MG63 (cell line): ENCODE data around the gene MTCH2. TPM values are rescaled to one million over a fixed set of nuclear protein-coding genes. Genes with fewer than 3 reads are reported as not detected.

ENCODE experiments used
- DNase-seq: peaks from one replicate; pipeline ENCODE4 v3.0.0-alpha.2; 2020
- H3K27me3 ChIP-seq: fragments of 250-450 bp; sonication (Bioruptor Pico); 2 replicates; pipeline ENCODE4 v1.5.1; 2020; ENCODE audit warnings: mild to moderate bottlenecking, moderate library complexity
- H3K36me3 ChIP-seq: fragments of 250-450 bp; sonication (Bioruptor Pico); 2 replicates; pipeline ENCODE4 v1.5.1; 2020; ENCODE audit warnings: mild to moderate bottlenecking, moderate library complexity
- H3K4me3 ChIP-seq: fragments of 250-450 bp; sonication (Bioruptor Pico); 2 replicates; pipeline ENCODE4 v1.5.1; 2020; ENCODE audit warnings: mild to moderate bottlenecking, moderate library complexity
- H3K9me3 ChIP-seq: fragments of 250-450 bp; sonication (Bioruptor Pico); 2 replicates; pipeline ENCODE4 v1.5.1; 2020; ENCODE audit warnings: mild to moderate bottlenecking, moderate library complexity
- total RNA-seq: library from RNA; depleted of rRNA; stranded (reverse); fragments of >200 nt; shearing (Covaris generic); gene quantifications from 2 replicates; pipeline ENCODE4 v1.2.3, GENCODE V29; 2014; ENCODE audit warnings: low replicate concordance

The MTCH2 gene
- total RNA-seq, 1 experiment from 2014 or later = 43.0 TPM

DNA sequence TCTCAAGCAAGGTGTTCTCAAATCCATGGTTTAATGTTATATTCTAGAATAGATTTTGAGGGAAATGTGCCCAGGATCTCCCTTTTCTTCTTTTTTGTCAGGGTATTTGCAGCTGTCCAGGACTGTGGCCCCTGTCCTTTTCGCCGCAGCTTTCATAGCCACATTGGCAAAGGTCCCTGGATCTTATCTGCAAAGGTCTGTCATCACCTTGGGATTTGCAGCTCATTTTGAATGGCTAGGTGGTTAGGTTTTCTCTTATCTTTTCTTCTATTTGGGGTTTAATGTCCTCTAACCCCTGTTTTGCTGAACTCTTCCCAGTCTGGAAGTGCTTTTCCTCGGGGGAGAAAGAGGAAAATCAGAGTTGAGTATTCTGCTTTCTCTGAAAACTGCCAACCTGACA, 36.4 kb downstream of the MTCH2 start:
- H3K27me3 ChIP-seq = no peaks in the 10 kb centered on the region
- no peak for DNase-seq
- H3K36me3 ChIP-seq = no peaks in the 10 kb centered on the region
- no peaks in the 10 kb centered on the region for H3K9me3 ChIP-seq
- no peak overlapping the region for H3K4me3 ChIP-seq

DNA sequence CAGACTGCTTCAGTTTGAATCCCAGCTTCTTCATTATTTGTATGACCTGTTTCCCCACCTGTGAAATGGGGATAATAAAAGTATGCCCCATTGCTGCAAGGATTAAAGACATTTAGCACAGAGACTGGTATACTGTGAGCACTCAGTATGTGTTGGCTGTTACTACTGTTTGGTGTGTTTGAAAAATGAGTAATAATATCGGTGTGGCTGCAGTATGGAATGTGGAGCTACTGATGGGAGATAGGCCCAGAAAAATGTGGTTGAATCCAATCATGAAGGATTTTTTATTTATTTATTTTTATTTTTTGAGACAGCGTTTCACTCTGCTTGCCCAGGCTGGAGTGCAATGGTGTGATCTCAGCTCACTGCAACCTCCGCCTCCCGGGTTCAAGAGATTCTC, 39.1 kb downstream of the MTCH2 start:
- DNase-seq = no peak
- H3K36me3 ChIP-seq = no peaks in the 10 kb centered on the region
- no peaks in the 10 kb centered on the region for H3K9me3 ChIP-seq
- H3K27me3 ChIP-seq = no peaks in the 10 kb centered on the region
- no peak overlapping the region for H3K4me3 ChIP-seq

DNA sequence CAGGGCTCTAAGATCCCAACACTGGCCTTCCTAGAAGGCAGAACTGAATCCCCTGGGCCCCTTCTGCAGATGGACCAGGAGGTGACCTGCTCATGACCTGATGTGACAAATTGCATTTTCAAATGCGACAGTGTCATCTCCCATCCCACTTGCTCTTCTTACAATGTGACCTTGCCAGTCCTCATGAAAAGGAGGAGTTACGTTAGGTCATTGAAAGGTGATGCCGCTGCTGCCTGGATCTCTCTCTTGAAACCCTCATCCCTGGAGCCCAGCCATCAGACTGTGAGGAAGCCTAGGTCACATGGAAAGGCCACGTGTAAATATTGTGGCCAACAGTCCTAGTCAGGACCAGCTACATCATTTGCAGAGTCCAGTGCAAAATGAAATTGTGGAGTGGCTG, 42.5 kb downstream of the MTCH2 start:
- H3K4me3 ChIP-seq = no peak overlapping the region
- no peaks in the 10 kb centered on the region for H3K36me3 ChIP-seq
- DNase-seq = no peak
- no peaks in the 10 kb centered on the region for H3K9me3 ChIP-seq
- H3K27me3 ChIP-seq = no peaks in the 10 kb centered on the region; the same call in 1 of the 2 replicates

DNA sequence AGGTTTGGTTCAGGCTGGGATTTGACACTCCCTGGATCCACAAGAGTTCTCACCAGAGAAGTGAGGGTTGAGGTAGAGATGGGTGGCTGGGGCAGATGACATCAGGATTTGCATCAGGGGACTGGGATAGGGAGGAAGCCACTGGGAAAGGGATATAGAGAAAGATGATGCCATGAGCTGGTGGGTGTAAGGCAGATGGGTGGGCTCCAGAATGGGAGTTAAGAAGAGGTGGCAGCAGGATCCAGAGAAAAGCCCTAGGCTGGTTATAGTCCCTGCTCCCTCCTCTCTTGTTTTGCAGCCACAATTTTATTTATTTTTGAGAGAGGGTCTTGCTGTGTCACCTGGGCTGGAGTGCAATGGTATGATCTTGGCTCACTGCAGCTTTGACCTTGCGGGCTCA, 46.4 kb downstream of the MTCH2 start:
- Histone ChIP-seq H3K4me3 (no peak overlapping the region), H3K9me3 (no peaks in the 10 kb centered on the region), H3K27me3 (peaks cover 11% of the 10 kb centered on the region), H3K36me3 (no peaks in the 10 kb centered on the region)
- no peak for DNase-seq

DNA sequence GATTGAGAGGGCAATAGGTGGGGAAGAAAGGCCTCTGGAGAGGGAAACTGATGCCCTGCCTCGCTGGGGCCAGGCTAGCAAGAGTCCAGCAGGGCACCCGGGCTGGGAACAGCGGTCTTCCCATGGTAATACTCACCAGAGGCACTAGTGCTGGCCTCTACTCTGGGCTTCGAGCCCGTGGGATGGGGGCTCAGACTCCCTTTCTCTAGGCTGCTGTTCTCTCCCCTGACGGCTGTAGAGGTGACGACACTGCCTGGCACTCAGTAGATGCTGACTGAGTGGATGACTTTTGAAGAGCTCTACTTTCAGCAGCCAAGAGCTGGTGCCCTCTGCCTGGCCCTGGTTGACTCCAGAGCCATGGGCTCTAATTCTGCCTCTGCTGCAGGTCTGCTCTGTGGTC, 47.3 kb downstream of the MTCH2 start:
- Histone ChIP-seq H3K4me3 (no peak overlapping the region), H3K36me3 (no peaks in the 10 kb centered on the region), H3K9me3 (no peaks in the 10 kb centered on the region), H3K27me3 (peaks cover 11% of the 10 kb centered on the region)
- DNase-seq = no peak

DNA sequence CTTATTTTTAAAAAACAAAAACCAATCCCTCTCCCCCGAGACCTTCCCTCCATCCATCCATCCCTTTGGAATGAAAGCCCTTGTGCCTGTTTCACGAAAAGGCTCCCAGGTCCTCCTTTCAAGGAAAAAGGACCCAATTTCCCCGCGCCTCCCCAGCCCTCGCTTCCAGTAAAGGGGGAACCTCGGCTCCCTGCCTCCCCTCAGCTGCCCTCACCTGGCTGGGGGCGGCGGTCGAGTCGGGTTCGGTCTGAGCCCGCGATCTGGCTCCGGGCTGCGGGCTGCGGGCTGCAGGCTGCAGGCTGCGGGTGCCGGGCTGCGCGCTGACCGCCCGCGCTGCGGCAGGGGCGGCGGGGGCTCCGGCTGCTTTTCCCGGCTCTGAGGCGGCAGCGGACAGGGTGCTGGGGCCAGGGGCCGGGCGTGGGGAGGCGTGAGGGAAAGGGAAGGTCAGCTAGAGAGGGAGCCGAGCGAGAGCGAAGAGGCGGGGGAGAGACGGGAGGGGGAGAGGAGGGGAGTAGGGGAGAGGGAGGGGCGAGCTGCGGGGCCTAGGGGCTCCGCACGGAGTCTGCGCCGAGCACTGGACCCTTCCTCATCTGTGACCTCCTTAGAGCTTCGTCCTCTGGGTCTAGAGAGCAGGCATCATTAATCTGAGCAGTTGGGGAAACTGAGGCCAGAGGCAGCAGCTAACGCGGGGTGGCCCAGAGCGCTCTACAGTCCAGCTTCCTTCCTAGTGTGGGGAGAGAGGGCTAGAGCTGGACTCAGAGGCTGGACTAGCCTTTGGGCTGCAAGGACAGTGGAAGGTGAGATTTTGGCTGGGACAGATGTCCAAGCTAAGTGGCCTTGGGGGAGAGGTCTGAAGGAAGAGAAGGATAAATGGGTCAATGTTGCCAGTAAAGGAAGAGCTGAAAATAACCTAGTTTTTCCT, 48.2 kb downstream of the MTCH2 start, which contains the start of gene C1QTNF4:
TSS of gene C1QTNF4 (minus strand) at position 478 of the 922 bp plus-strand sequence. CDS start 3,601 bp downstream, outside the sequence.
- H3K27me3 ChIP-seq = peaks cover 11% of the 10 kb centered on the region
- no peak within 1 kb of the TSS for H3K4me3 ChIP-seq
- H3K9me3 ChIP-seq = no peaks in the 10 kb centered on the region
- no peak for DNase-seq
- no peaks in the 10 kb centered on the region for H3K36me3 ChIP-seq

DNA sequence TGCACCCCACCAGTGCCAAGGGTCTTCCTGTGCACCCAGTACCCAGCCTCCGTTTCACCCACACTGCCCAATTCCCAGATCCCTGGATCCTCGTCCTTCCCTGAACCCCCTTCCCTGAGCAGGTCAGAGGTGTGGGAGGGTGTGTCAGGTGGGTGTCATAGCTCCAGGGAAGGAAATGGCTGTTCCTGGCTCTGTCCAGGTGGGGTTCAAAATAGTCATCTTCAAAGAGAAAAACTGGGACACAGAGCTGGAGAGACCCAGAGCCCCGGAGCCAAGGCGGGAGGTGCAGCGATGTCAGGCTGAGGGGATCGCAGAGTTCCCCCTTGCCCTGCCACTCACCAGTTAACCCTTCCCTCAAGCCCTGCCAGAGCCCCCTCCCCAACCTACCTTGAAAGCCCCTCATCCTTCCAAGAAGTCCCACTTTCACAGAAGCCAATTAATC, 48.8 kb downstream of the MTCH2 start:
- H3K36me3 ChIP-seq = no peaks in the 10 kb centered on the region
- H3K4me3 ChIP-seq = no peak overlapping the region
- H3K9me3 ChIP-seq = no peaks in the 10 kb centered on the region
- DNase-seq = no peak
- H3K27me3 ChIP-seq = peaks cover 11% of the 10 kb centered on the region

DNA sequence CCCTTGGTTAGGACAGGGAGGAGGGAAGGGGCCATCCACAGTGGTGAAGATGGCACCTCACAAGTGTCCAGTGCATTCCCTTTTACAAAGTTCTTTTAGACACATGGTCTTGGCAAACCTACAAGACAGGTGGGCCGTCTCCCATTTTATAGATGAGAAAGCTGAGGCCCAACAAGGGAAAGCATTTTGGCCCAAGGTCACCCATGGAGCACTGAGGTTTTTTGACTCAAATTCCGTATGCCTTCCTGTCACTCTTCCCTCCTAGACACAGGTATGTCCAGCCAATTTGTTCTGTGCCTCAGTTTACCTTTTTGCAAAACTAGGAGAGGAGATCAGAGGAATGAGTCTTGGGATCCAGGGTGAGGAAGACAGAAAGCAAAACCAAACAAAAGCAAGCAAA, 49.4 kb downstream of the MTCH2 start:
- no peak for DNase-seq
- no peak overlapping the region for H3K4me3 ChIP-seq
- H3K36me3 ChIP-seq = no peaks in the 10 kb centered on the region
- H3K9me3 ChIP-seq = no peaks in the 10 kb centered on the region
- H3K27me3 ChIP-seq = peaks cover 11% of the 10 kb centered on the region

DNA sequence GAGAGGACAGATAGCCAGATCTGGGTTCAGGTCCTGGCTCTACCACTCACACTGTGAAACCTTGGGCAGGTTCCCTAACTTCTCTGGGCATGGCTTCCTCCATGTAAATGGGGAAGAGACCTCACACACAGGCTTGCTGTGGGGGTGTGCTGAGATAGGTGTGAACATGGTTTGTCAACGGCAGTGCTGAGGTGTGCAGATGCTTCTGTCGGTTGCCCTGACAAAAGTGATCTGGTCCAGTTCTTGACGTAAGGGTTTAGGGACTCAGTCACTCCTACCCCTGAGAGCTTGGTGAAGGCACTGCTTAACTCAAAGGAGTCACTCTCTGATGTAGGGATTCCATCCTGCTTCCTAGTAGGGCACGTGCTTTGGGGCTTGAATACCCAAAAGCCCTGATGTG, 50.1 kb downstream of the MTCH2 start:
- no peak for DNase-seq
- Histone ChIP-seq H3K4me3 (no peak overlapping the region), H3K27me3 (peaks cover 11% of the 10 kb centered on the region), H3K9me3 (no peaks in the 10 kb centered on the region), H3K36me3 (no peaks in the 10 kb centered on the region)

DNA sequence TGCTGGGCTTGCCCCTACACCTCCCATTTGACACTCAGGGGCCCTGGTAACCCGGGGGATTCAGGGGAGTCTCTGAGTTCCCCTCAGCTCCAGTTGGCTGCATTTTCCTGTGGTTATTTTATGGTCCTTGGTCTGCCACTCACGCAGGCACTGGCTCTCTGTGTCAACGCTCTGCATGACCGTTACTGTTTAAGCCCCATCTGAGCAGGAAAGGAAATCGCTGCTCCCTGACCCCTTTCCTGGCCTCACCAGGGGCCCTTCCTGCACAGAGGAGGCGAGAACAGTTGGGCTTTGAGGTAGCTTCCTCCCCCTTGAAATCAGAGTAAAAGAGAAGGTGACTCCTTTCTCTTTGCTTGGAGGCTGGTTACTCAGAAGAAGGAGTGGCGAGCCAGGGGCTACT, 50.6 kb downstream of the MTCH2 start:
- Histone ChIP-seq H3K27me3 (peaks cover 11% of the 10 kb centered on the region), H3K4me3 (no peak overlapping the region), H3K9me3 (no peaks in the 10 kb centered on the region), H3K36me3 (no peaks in the 10 kb centered on the region)
- DNase-seq = no peak

DNA sequence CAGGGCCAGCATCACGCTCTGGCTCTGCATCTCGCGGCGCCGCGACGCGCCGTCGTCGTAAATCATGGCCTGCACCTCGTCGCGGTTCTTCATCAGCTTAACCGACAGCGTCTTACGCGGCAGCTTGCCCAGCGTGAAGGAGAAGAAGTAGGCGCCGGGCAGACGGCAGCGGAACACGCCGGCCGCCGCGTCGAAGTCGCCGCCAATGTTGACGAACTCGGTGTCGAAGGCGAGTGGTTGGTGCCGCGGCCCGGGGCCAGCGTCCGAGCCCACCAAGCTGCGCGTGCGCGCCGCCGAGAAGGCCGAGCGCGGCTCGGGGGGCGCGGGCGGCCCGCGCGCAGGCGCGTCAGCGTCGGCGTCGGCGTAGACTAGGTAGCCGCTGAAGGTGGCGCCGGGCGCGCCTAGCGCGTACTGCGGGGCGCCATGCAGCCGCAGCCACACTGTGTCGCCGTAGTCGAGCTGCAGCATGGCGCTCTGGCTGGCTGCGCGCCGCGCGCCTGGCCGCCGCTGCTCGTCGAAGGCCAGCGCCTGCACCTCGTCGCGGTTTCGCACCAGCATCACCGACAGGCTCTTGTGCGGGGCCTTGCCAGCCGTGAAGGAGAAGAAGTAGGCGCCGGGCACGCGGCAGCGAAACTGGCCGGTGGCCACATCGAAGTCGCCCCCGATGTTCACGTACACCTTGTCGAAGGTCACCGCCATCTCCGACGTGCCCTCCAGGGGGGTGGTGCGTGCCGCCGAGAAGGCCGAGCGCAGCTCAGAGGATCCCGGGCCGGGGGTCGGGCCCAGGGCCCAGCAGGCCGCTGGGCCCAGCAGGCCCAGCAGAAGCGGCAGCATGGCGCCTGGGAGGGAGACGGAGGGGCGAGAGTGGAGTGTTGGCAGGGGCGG, 52.1 kb downstream of the MTCH2 start:
- H3K9me3 ChIP-seq = no peaks in the 10 kb centered on the region
- DNase-seq = no peak
- H3K27me3 ChIP-seq = peaks cover 11% of the 10 kb centered on the region
- no peak overlapping the region for H3K4me3 ChIP-seq
- H3K36me3 ChIP-seq = no peaks in the 10 kb centered on the region

DNA sequence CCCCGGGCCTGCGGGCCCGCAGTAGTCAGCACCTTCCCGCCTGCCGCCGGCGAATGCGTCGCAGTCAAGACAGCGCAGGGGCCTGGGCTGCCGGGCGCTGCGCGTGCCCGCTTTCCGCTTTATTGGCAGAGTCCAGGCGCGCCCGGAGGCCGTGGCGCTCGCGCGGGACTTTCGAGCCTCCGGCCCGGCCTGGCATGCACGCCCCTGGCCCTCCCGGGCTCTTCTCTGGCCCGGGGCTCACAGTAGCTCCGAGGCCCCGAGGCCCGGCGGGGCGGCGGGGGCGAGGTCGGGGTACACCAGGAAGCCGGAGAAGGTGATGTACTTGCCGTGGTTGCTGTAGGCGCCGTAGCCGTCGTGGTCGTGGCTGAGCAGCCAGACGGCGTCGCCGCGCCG, 52.8 kb downstream of the MTCH2 start:
- Histone ChIP-seq H3K27me3 (peaks cover 11% of the 10 kb centered on the region), H3K9me3 (no peaks in the 10 kb centered on the region), H3K4me3 (no peak overlapping the region), H3K36me3 (no peaks in the 10 kb centered on the region; the same call in 1 of the 2 replicates)
- no peak for DNase-seq

DNA sequence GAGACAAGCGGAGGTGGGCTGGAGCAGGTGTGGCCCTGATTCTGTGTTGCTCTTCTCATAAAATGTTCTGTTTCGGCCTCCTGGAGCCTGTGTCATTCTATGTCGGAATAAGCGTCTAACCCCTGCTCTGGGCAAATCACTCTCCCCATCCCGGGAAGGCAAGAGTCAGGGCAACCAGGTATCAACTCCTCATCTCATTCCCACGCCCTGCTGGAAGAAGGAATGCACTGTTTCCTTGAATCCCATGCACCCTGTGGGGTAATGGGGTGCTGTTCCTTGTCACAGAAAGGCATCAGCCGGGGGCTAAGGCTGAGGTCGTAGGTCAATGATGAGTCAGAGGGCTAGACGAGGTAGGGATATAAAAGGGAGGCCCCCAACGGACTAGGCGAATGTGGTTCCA, 53.2 kb downstream of the MTCH2 start:
- H3K27me3 ChIP-seq = peaks cover 11% of the 10 kb centered on the region
- H3K36me3 ChIP-seq = no peaks in the 10 kb centered on the region; the same call in 1 of the 2 replicates
- no peak for DNase-seq
- H3K4me3 ChIP-seq = no peak overlapping the region
- no peaks in the 10 kb centered on the region for H3K9me3 ChIP-seq

DNA sequence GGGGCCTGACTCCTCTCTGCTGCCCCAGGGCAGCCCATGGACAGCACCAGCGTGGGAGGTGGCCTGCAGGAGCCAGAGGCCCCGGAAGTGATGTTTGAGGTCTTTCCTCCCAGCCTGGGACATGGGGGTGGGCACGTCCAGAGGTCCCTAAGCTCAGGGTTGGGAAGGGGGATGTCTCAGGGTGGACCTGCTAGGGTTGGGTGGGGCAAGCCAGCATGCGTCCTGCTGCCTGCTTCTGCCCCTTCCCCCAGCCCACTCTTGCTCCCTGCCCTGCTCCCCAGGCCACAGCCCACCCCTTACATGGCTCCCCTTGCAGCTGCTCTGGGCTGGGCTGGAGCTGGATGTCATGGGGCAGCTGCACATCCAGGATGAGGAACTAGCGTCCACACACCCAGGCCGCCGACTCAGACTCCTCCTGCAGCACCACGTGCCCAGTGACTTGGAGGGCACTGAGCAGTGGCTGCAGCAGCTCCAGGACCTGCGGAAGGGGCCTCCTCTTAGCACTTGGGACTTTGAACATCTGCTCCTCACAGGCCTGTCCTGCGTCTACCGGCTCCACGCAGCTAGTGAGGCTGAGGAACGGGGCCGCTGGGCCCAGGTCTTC, 54.5 kb downstream of the MTCH2 start:
- DNase-seq = no peak
- Histone ChIP-seq H3K9me3 (no peaks in the 10 kb centered on the region), H3K36me3 (peaks cover 12% of the 10 kb centered on the region), H3K4me3 (no peak overlapping the region), H3K27me3 (no peaks in the 10 kb centered on the region)

DNA sequence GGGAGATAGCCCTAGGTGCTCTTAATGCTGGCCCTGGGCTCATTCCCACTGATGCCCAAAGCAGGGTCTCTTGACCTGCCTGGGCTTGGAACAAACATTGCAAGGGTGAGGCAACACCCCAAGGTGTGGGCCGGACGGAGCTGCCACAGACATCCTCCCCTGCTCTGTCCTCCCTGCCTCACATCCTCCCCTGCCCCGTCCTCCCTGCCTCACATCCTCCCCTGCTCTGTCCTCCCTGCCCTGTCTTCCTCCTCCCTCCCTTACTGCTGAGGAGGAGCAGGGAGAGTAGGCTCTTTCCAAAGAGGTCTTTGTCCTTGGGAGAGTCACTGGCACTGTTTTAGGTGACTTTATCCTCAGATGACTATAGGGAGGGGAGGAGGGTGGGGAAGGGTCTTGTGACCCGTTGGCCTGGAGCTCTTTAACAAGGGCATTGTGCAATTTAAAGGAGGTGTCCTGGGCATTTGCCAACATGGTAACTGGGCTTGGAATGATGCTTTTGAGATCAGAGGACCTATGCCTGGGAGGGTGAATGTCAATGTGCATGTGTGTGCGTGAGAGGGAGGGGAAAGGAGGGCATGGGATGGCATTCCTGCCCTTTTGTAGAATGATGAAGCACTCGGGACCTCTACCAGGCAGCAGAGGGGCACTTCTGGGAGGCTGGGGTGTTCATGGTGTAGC, 55.2 kb downstream of the MTCH2 start:
- H3K4me3 ChIP-seq = no peak overlapping the region
- no peak for DNase-seq
- H3K27me3 ChIP-seq = no peaks in the 10 kb centered on the region
- H3K9me3 ChIP-seq = no peaks in the 10 kb centered on the region
- peaks cover 18% of the 10 kb centered on the region for H3K36me3 ChIP-seq

DNA sequence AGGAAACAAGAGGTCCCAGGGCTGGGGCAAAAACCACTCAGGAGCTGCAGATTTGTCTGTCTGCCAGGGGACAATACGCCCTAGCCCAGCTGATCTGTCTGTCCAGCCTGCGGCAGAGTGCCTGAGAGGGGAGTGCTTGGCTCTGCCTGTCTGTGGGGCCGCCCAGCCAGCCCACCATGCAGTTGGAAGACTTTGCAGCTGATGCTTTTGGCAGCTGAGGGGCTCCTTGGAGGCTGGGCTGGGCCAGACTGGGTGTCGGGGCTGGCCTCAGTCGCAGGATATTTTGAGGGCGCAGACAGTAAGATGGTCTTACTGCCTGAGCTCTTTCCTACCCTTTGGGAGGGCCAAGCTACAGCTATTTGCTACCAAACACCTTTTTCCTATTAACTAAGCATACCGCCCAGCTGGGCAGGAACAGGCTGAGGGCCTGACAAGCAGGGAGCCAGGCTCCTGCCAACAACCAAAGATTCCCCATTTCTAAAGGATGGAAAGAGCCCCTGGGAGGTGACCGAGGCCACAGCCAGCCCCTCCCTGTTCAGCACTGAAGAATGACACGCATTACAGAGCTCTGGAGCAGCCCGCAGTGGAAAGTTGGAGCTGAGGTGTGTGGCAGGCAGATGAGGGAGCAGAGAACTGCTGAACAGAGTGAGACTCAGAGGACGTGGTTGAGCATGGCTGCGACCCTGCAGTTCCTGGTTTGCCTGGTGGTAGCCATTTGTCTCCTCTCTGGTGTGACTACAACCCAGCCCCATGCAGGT, 56.1 kb downstream of the MTCH2 start, which contains the start of gene FAM180B:
TSS of gene FAM180B (plus strand) at position 581 of the 758 bp plus-strand sequence. CDS start at position 672, 91 bp downstream.
- DNase-seq = no peak
- Histone ChIP-seq H3K4me3 (no peak within 1 kb of the TSS), H3K27me3 (no peaks in the 10 kb centered on the region), H3K9me3 (no peaks in the 10 kb centered on the region), H3K36me3 (peaks cover 27% of the 10 kb centered on the region)
